ENCODE data around the gene PLXDC2. TPM values are rescaled to one million over a fixed set of nuclear protein-coding genes. Genes with fewer than 3 reads are reported as not detected.

Gene PLXDC2
- total RNA-seq, 2 donors from 2014 or later = 19.5 to 26.4 TPM

DNA sequence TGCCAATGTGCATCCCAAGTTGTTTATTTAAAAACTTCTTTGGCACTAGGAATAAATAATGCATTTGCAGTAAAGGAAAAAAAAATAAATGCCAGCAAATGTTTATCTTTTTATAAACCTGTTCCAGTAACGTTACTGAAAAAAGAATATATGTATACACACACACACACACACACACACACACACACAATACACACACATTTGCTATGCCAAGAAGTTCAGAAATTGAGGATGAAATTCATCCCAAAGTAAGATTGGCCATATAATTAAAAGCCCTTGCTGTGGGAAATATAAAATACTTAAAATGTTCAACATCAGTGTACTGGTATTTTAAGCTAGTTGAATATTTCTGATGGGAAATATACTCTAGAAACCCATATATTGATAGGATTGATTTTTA lies 2.6 kb downstream of the PLXDC2 start:
- Mint-ChIP-seq H3K4me1 (peaks cover 13% of the 10 kb centered on the region), H3K4me3 (peak overlapping the region; percentile 89), H3K9me3 (no peaks in the 10 kb centered on the region), H3K27ac (no peak overlapping the region), H3K27me3 (ENCODE audit: insufficient read depth) (peaks cover 13% of the 10 kb centered on the region), H3K36me3 (ENCODE audit: low read depth) (peaks cover 7% of the 10 kb centered on the region)
- H3K27me3 ChIP-seq (ENCODE audit: control insufficient read depth, insufficient read depth, low read length, poor library complexity, severe bottlenecking) = peaks cover 25% of the 10 kb centered on the region
- DNase-seq = no peak
- TF ChIP-seq, protein P1, sequence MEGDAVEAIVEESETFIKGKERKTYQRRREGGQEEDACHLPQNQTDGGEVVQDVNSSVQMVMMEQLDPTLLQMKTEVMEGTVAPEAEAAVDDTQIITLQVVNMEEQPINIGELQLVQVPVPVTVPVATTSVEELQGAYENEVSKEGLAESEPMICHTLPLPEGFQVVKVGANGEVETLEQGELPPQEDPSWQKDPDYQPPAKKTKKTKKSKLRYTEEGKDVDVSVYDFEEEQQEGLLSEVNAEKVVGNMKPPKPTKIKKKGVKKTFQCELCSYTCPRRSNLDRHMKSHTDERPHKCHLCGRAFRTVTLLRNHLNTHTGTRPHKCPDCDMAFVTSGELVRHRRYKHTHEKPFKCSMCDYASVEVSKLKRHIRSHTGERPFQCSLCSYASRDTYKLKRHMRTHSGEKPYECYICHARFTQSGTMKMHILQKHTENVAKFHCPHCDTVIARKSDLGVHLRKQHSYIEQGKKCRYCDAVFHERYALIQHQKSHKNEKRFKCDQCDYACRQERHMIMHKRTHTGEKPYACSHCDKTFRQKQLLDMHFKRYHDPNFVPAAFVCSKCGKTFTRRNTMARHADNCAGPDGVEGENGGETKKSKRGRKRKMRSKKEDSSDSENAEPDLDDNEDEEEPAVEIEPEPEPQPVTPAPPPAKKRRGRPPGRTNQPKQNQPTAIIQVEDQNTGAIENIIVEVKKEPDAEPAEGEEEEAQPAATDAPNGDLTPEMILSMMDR (conservative IDR thresholded peaks at IDR 0.05) = no peak
- no peaks in the 10 kb centered on the region for H3K9me3 ChIP-seq (ENCODE audit: control insufficient read depth, low read length)
- H3K27ac ChIP-seq (ENCODE audit: low read depth, low read length) = no peak overlapping the region
- H3K4me3 ChIP-seq (ENCODE audit: low read length) = peak overlapping the region; percentile 86
- whole genome bisulfite sequencing, 2 experiments (ENCODE audit: insufficient coverage in 1 of 2, insufficient read length in 1 of 2) = 67% methylated on average over 1 of the region's 1 CpG; no CpG with 5 or more reads in 1 of the 2 experiments
- no peaks in the 10 kb centered on the region for H3K36me3 ChIP-seq (ENCODE audit: control insufficient read depth, insufficient read depth, low read length)
- H3K9ac ChIP-seq (ENCODE audit: extremely low read depth, low read length, poor library complexity, severe bottlenecking) = no peak overlapping the region
- no peaks in the 10 kb centered on the region for H3K4me1 ChIP-seq (ENCODE audit: control insufficient read depth, insufficient read depth, low read length)

- DNase-seq = no peak
- Histone ChIP-seq H3K27ac (ENCODE audit: low read depth, low read length) (no peak overlapping the region), H3K27me3 (ENCODE audit: control insufficient read depth, insufficient read depth, low read length, poor library complexity, severe bottlenecking) (peaks cover 18% of the 10 kb centered on the region), H3K4me1 (ENCODE audit: control insufficient read depth, insufficient read depth, low read length) (no peaks in the 10 kb centered on the region), H3K9ac (ENCODE audit: extremely low read depth, low read length, poor library complexity, severe bottlenecking) (no peak overlapping the region), H3K36me3 (ENCODE audit: control insufficient read depth, insufficient read depth, low read length) (no peaks in the 10 kb centered on the region), H3K4me3 (ENCODE audit: low read length) (no peak overlapping the region), H3K9me3 (ENCODE audit: control insufficient read depth, low read length) (no peaks in the 10 kb centered on the region)
- Mint-ChIP-seq H3K4me1 (peaks cover 15% of the 10 kb centered on the region), H3K36me3 (ENCODE audit: low read depth) (peaks cover 7% of the 10 kb centered on the region), H3K27me3 (ENCODE audit: insufficient read depth) (peaks cover 7% of the 10 kb centered on the region), H3K4me3 (no peak overlapping the region), H3K9me3 (no peaks in the 10 kb centered on the region), H3K27ac (no peak overlapping the region)
- TF ChIP-seq, protein P1 (conservative IDR thresholded peaks at IDR 0.05) = peak; percentile 92
- 18% methylated on average over 2 of the region's 2 CpGs; no CpG with 5 or more reads in 1 of the 2 experiments for WGBS, 2 experiments (ENCODE audit: insufficient coverage in 1 of 2, insufficient read length in 1 of 2)
Measured at GRCh38 chr10:19819419-19820033, 3.3 kb downstream of the PLXDC2 start.

GRCh38 chr10:19824381-19825342 lies 8.4 kb downstream of the PLXDC2 start:
- Mint-ChIP-seq H3K4me3 (no peak overlapping the region), H3K9me3 (no peaks in the 10 kb centered on the region), H3K27ac (peak overlapping the region; percentile 56), H3K36me3 (ENCODE audit: low read depth) (peaks cover 7% of the 10 kb centered on the region), H3K4me1 (peaks cover 33% of the 10 kb centered on the region), H3K27me3 (ENCODE audit: insufficient read depth) (no peaks in the 10 kb centered on the region)
- Histone ChIP-seq H3K27ac (ENCODE audit: low read depth, low read length) (no peak overlapping the region), H3K4me3 (ENCODE audit: low read length) (no peak overlapping the region), H3K9me3 (ENCODE audit: control insufficient read depth, low read length) (no peaks in the 10 kb centered on the region), H3K36me3 (ENCODE audit: control insufficient read depth, insufficient read depth, low read length) (no peaks in the 10 kb centered on the region), H3K4me1 (ENCODE audit: control insufficient read depth, insufficient read depth, low read length) (peaks cover 4% of the 10 kb centered on the region), H3K27me3 (ENCODE audit: control insufficient read depth, insufficient read depth, low read length, poor library complexity, severe bottlenecking) (no peaks in the 10 kb centered on the region), H3K9ac (ENCODE audit: extremely low read depth, low read length, poor library complexity, severe bottlenecking) (no peak overlapping the region)
- no peak for DNase-seq
- 90 to 91% methylated on average over 4 to 5 of the region's 5 CpGs for WGBS, 2 experiments (ENCODE audit: insufficient coverage in 1 of 2, insufficient read length in 1 of 2)
- TF ChIP-seq, protein P1 (conservative IDR thresholded peaks at IDR 0.05) = no peak
